Measurements from ENCODE around the gene MSGN1.

GRCh38 chr2:17795309-17795708 is 21.0 kb upstream of the MSGN1 start:
- TF ChIP-seq CTCF (conservative IDR thresholded peaks at IDR 0.05; ENCODE audit: low read depth, low read length): no peak
- TF ChIP-seq EZH2 (IDR thresholded peaks at IDR 0.05; ENCODE audit: borderline replicate concordance, low read depth, low read length, poor library complexity, severe bottlenecking): no peak

Data from A673 (cell line).